GM12878 (cell line): ENCODE data around the gene MRPL2. TPM values are rescaled to one million over a fixed set of nuclear protein-coding genes. Genes with fewer than 3 reads are reported as not detected.

ENCODE experiments used
- ATAC-seq: fragments of 200-7000 bp; cut with Tn5 transposase; 3 replicates; pipeline ENCODE4 v1.9.1; 2020; ENCODE audit warnings: mild to moderate bottlenecking, moderate library complexity
- BruUV-seq: library from RNA; stranded (reverse); fragments of 400-500 nt; replicated peaks from 2 replicates; lab custom pipeline; 2021; lab: Mats Ljungman, UMichigan
- CTCF ChIA-PET: fragments of 300-600 bp; sonication (Branson Sonifier 250); formaldehyde crosslinking; extraction: SDS; loops from one replicate; lab custom pipeline; 2021; ENCODE audit warnings: inconsistent platforms; lab: Yijun Ruan, JAX
- POLR2A ChIA-PET: fragments of 350-600 bp; formaldehyde crosslinking; extraction: SDS; loops from one replicate; lab custom pipeline; 2021; ENCODE audit warnings: inconsistent platforms; lab: Charles Lee
- RAD21 ChIA-PET: fragments of 300-600 bp; sonication (Branson Sonifier 250); formaldehyde crosslinking; loops from one replicate; lab custom pipeline; 2023; ENCODE audit warnings: antibody characterized with exemption; ENCODE audit not compliant: unreplicated experiment; lab: Charles Lee
- SMC1A ChIA-PET: fragments of 300-600 bp; sonication (Branson Sonifier 250); formaldehyde crosslinking; loops from one replicate; lab custom pipeline; 2023; ENCODE audit not compliant: unreplicated experiment, uncharacterized antibody; lab: Charles Lee
- DNase-seq: peaks from one replicate; pipeline ENCODE4 v3.0.0-alpha.2; 2011; ENCODE audit warnings: low read depth, low spot score
- FAIRE-seq: peaks from 3 replicates; lab custom pipeline; 2011; peaks lifted over from hg19 to GRCh38; lab: Jason Lieb, UNC
- H2AFZ ChIP-seq: 2 replicates; pipeline ENCODE4 v1.6.0; 2011; ENCODE audit warnings: low read depth, low read length, control low read depth; ENCODE audit not compliant: control insufficient read depth
- H3K27ac ChIP-seq: 2 replicates; pipeline ENCODE4 v1.5.1; 2011; ENCODE audit warnings: control low read depth; ENCODE audit not compliant: control insufficient read depth, insufficient read depth
- H3K27me3 ChIP-seq, 2 experiments: replicated peaks in 1 of 2; 2 replicates each; pipeline versions ENCODE4 v1.6.0 to v1.6.1; 2011; ENCODE audit warnings: low read length in 1 of 2; ENCODE audit not compliant: control insufficient read depth in 2 of 2, insufficient read depth in 2 of 2
- H3K36me3 ChIP-seq, 2 experiments: 2 replicates each; pipeline ENCODE4 v1.5.1; 2011; ENCODE audit warnings: low read length in 1 of 2; ENCODE audit not compliant: control insufficient read depth in 2 of 2, insufficient read depth in 2 of 2
- H3K4me1 ChIP-seq: 2 replicates; pipeline ENCODE4 v1.6.1; 2011; ENCODE audit warnings: mild to moderate bottlenecking, low read length, moderate library complexity, mixed read lengths; ENCODE audit not compliant: control insufficient read depth, insufficient read depth
- H3K4me2 ChIP-seq: 2 replicates; pipeline ENCODE4 v1.6.0; 2011; ENCODE audit warnings: control low read depth; ENCODE audit not compliant: control insufficient read depth, insufficient read depth
- H3K4me3 ChIP-seq: fragments of 200-600 bp; sonication (generic); 2 replicates; pipeline ENCODE4 v1.5.1; 2016
- H3K79me2 ChIP-seq: 2 replicates; pipeline ENCODE4 v1.6.0; 2011; ENCODE audit warnings: low read length; ENCODE audit not compliant: control insufficient read depth, insufficient read depth
- H3K9ac ChIP-seq: 2 replicates; pipeline ENCODE4 v1.8.0; 2011; ENCODE audit warnings: low read length, control low read depth, mixed read lengths; ENCODE audit not compliant: control insufficient read depth, insufficient read depth
- H3K9me3 ChIP-seq: replicated peaks from 3 replicates; pipeline ENCODE4 v1.5.1; 2011; ENCODE audit warnings: mild to moderate bottlenecking, low read length; ENCODE audit not compliant: control insufficient read depth, insufficient read depth
- H4K20me1 ChIP-seq: 2 replicates; pipeline ENCODE4 v1.6.0; 2011; ENCODE audit not compliant: control insufficient read depth, insufficient read depth
- EGR1 ChIP-seq, 2 experiments: IDR thresholded peaks; 1 replicate in 1 of 2; 2 replicates in 1 of 2; pipeline ENCODE4 v1.6.1; 2011 to 2012; ENCODE audit warnings: low read depth in 2 of 2, low read length in 2 of 2, borderline replicate concordance in 1 of 2, mild to moderate bottlenecking in 1 of 2, moderate library complexity in 1 of 2
- HDGF ChIP-seq: fragments of 450-650 bp; IDR thresholded peaks from 2 replicates; pipeline ENCODE4 v1.6.1; 2016; ENCODE audit warnings: antibody characterized with exemption
- NBN ChIP-seq: fragments of 450-650 bp; IDR thresholded peaks from 2 replicates; pipeline ENCODE4 v1.6.1; 2016
- POLR2A ChIP-seq: IDR thresholded peaks from 2 replicates; pipeline ENCODE4 v1.6.1; 2011; ENCODE audit warnings: low read depth, mild to moderate bottlenecking, low read length
- POLR2AphosphoS5 ChIP-seq: IDR thresholded peaks from 2 replicates; pipeline ENCODE4 v1.6.1; 2011; ENCODE audit warnings: mild to moderate bottlenecking, low read length, inconsistent platforms
- POU2F2 ChIP-seq: IDR thresholded peaks from 3 replicates; pipeline ENCODE4 v1.6.1; 2011; ENCODE audit warnings: low read depth, mild to moderate bottlenecking, low read length, borderline replicate concordance
- STAT3 ChIP-seq: IDR thresholded peaks from 2 replicates; pipeline ENCODE4 v1.6.1; 2011; ENCODE audit warnings: low read depth, low read length, improper control_type of control experiment
- TBL1XR1 ChIP-seq: IDR thresholded peaks from 2 replicates; pipeline ENCODE4 v1.6.1; 2012; ENCODE audit warnings: low read depth, low read length, improper control_type of control experiment
- WGBS: methylation state at CpG from one replicate; pipeline ENCODE4 v1.1.6; 2016; ENCODE audit warnings: low lambda C conversion rate; ENCODE audit not compliant: insufficient replicate concordance, insufficient coverage; ENCODE audit errors: missing lambda C conversion rate; 5-methylcytosine and 5-hydroxymethylcytosine counted together
- in situ Hi-C: fragments of 300-500 bp; cut with MboI; formaldehyde crosslinking; loops from 9 replicates; pipeline ENCODE4 v1.14.3; 2018; ENCODE audit warnings: mixed read lengths
- intact Hi-C: fragments of 100-400 bp; cut with micrococcal nuclease; formaldehyde crosslinking; loops from one replicate; pipeline ENCODE4 v1.14.2; 2022; ENCODE audit not compliant: unreplicated experiment
- polyA plus RNA-seq, 11 experiments: library from polyadenylated mRNA; depleted of rRNA in 4 of 11; unstranded in 6 of 11; stranded (reverse) in 5 of 11; fragments of >200 nt; fragmentation: Nextera tagmentation in 4 of 11; fragmentation: Illumina TruSeq in 1 of 11; extraction: Ambion mirVana in 4 of 11; extraction: Trizol in 1 of 11; gene quantifications; 1 replicate in 1 of 11; 2 replicates in 10 of 11; pipeline versions ENCODE4 v1.2.1 to v1.2.3, GENCODE V29; 2011 to 2016; ENCODE audit warnings: inconsistent platforms in 2 of 11, missing spikeins in 2 of 11, low read depth in 1 of 11
- total RNA-seq, 4 experiments: library from RNA; depleted of rRNA in 3 of 4; stranded (reverse); fragments of >200 nt in 3 of 4; fragmentation: Illumina TruSeq in 1 of 4; extraction: Trizol in 1 of 4; gene quantifications; 2 replicates each; pipeline versions ENCODE4 v1.2.1 to v1.2.3, GENCODE V29; 2013 to 2021
- TF ChIP-seq, protein P1 (sequence below): fragments of 450-650 bp; IDR thresholded peaks from 2 replicates; pipeline ENCODE4 v1.6.1; 2016; ENCODE audit warnings: mild to moderate bottlenecking

Gene MRPL2
- total and polyA plus RNA-seq, 10 of the 15 experiments (the other 5 are each of a cell fraction or from before 2014, with no cell fraction given), result 29.7 to 125 (median 50.2) TPM

DNA sequence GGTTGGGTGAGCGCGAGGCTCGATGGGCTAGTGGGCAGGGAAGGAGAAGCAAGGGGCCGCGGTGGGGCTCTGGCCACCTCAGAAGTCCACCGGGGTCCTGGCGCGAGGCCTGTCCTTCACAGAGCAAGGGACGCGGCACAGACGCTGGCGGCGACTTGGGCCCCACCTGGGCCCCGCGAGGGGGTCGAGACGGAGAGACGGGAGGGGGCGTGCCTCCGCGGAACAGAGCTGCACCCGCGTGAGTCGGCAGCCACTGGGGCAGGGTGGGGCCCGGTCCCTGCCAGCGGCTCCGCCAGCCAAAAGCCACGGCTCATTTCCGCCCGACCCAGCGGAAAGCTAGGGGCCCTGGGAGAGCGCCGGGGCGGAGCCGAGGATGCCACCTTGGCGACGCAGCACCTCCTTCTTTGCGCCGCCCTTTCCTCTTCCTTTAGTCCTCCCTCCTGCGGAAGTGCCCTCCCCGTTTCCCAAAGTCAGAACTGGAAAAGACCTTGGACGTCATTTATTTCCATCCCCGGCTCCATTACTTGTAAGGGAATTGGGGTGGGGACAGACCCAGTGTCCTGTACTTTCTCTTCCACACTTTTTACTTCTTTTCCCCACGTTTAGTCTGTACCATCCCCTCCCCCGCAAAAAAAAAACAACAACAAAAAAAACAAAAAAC is 5.6 kb downstream of the MRPL2 start, which contains the start of gene CUL7 (continued):
- TF ChIP-seq TBL1XR1, result no peak

DNA sequence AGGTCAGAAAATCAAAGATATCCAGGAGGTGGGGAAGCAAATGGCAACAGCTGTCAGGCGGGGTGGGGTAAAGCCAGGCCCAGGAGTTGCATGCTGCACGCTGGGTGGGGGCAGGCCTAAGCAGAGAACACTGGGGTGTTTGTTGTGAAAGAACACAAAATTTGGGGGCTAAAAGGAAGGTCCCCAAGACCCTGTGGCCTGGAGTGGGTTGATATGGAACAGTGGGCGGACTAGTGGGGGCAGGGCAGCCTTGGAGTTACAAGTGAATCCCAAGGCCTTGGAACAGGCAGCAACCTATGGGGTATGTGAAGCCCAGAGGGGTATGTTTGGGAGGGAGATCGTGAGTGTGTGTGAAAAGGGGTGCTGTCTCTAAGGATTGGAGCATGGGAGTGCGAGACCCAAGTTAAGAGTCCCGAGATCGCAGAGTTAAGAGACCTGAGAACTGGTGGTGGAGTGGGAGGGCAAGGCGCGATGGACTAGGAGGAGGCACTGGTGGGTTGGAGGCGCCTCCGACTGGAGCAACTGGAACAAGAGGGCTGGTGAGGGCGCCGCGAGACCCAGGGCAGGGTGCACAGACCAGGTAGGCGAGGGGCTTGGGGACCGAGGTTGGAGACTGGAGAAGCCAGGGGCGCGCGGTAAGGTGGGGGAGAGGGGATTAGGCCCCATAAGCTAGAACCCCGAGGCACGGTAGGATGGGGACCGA is 6.2 kb downstream of the MRPL2 start:
- no TSS peak for BruUV-seq
- H3K79me2 ChIP-seq, result peaks cover 24% of the 10 kb centered on the region
- POLR2A ChIA-PET, result interaction anchor here (0.8 to 2.9 kb wide), 4 partner anchors 32 to 124 kb away, joined by 3 to 22 read pairs (median 8); partner anchors contain the start of genes CNPY3, KLHDC3, MEA1 and PPP2R5D
- peak overlapping the region; percentile 91 for H3K4me3 ChIP-seq
- no peaks in the 10 kb centered on the region for H4K20me1 ChIP-seq
- DNase-seq (no peak), ATAC-seq (peak; percentile 48), FAIRE-seq (no peak)
- H3K9ac ChIP-seq, result peak overlapping the region; percentile 98
- peak overlapping the region; percentile 93 for H3K27ac ChIP-seq
- in situ Hi-C loops (no loop called here), intact Hi-C loops (no loop called here)
- peak overlapping the region; percentile 74 for H2AFZ ChIP-seq
- CTCF ChIA-PET, result interaction anchor here (1.2 to 1.3 kb wide), 2 partner anchors 91 to 124 kb away, joined by 3 read pairs; no protein-coding TSS in a partner anchor
- H3K4me2 ChIP-seq, result peak overlapping the region; percentile 93
- H3K27me3 ChIP-seq, result no peaks in the 10 kb centered on the region
- RAD21 ChIA-PET, result interaction anchor here (1.5 to 1.9 kb wide), 2 partner anchors 39 to 91 kb away, joined by 4 to 5 read pairs; partner anchors contain the start of genes KLHDC3 and MEA1
- peaks cover 14% of the 10 kb centered on the region for H3K4me1 ChIP-seq
- H3K36me3 ChIP-seq, result peaks cover 8 to 23% of the 10 kb centered on the region in 2 experiments
- WGBS, result 8% methylated on average over 22 of the region's 22 CpGs
- TF ChIP-seq HDGF, result peak; percentile 40; the same call in 1 of the 2 replicates
- TF ChIP-seq, protein P1, sequence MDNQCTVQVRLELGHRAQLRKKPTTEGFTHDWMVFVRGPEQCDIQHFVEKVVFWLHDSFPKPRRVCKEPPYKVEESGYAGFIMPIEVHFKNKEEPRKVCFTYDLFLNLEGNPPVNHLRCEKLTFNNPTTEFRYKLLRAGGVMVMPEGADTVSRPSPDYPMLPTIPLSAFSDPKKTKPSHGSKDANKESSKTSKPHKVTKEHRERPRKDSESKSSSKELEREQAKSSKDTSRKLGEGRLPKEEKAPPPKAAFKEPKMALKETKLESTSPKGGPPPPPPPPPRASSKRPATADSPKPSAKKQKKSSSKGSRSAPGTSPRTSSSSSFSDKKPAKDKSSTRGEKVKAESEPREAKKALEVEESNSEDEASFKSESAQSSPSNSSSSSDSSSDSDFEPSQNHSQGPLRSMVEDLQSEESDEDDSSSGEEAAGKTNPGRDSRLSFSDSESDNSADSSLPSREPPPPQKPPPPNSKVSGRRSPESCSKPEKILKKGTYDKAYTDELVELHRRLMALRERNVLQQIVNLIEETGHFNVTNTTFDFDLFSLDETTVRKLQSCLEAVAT, result 0 out of 2 replicates have a peak, but pooled peaks have one; percentile 14
- no peak for TF ChIP-seq POU2F2
- TF ChIP-seq STAT3, result no peak
- TF ChIP-seq EGR1 (IDR thresholded peaks at IDR 0.05; ENCODE audit: borderline replicate concordance in 1 of 2, low read depth in 2 of 2, low read length in 2 of 2), result 0 out of 3 replicates have a peak, but pooled peaks of 1 of the 2 experiments have one; percentile 21
- TF ChIP-seq NBN, result 0 out of 2 replicates have a peak, but pooled peaks have one; percentile 14
- TF ChIP-seq POLR2A, result no peak
- TF ChIP-seq POLR2AphosphoS5, result no peak
- no peaks in the 10 kb centered on the region for H3K9me3 ChIP-seq
- SMC1A ChIA-PET, result interaction anchor here (0.6 to 1.5 kb wide), 5 partner anchors 43 to 121 kb away, joined by 3 to 5 read pairs (median 4); partner anchors contain the start of gene PEX6
